ENCODE data around the gene PLEKHB1.
"Not testable (repeated sequence)": the region's sequence is repeated elsewhere in the genome, so short reads cannot be mapped to it uniquely, and the experiment has no call there.

The PLEKHB1 gene

GRCh38 chr11:73648571-73649046 is 2.2 kb downstream of the PLEKHB1 start:
- DNase-seq, result no peak

GRCh38 chr11:73649206-73649605 is 2.8 kb downstream of the PLEKHB1 start:
- DNase-seq, result no peak

- no peak for DNase-seq
Observed at GRCh38 chr11:73650400-73650799, 4.0 kb downstream of the PLEKHB1 start.

- DNase-seq, result no peak
Observed at GRCh38 chr11:73651252-73651651, 4.9 kb downstream of the PLEKHB1 start.

DNA sequence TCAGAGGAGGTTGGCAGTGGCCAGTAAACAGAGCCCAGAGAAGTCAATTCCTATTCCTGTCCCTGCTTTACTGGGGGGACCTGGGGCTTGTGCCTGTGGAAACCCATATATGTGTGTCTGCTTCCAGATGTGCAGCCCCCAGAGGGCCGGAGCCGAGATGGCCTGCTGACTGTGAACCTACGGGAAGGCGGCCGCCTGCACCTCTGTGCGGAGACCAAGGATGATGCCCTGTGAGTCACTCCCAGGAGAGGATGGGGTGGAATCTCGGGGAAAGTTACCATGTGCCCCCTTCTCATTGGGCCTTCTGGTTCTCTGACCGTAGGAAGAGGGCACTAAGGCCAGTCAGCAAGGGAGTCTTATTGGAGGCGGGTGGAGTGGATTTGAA is 5.3 kb downstream of the PLEKHB1 start:
- DNase-seq, result no peak

GRCh38 chr11:73652046-73652730 is 5.8 kb downstream of the PLEKHB1 start:
- no peak for DNase-seq

DNA sequence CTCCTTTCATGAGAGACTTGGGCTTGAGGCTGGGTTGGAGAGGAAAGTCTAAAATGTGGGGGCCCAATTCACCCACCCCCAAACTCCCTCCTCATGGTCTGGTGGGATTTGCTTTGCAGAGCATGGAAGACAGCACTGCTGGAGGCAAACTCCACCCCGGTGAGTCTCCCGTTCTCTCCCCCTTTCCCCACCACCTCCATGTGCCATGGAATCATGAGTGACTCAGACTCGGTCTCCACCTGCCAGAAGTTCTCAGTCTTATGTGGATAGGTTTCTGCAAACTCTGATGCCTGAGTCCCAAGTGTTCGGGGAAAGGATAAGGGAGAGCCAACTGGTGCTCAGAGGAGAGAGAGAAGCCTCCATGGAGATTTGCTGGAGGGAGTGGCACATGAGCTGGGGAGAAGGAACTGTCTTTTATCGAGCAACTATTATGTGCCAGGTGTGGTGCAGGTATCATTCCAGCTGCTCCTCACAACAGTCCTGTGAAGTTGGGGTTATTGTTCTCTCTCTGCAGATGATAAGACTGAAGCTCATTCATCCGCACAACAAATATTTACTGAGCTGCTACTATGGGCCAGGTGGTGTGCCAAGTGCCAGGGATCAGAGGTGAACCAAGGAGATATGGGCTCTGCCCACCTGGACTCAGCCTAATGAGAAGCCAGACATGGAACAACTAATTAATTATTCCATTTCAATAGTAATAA is 6.6 kb downstream of the PLEKHB1 start:
- no peak for DNase-seq

GRCh38 chr11:73653996-73654395 is 7.6 kb downstream of the PLEKHB1 start:
- no peak for DNase-seq

- DNase-seq, result no peak
Observed at GRCh38 chr11:73654482-73655021, 8.2 kb downstream of the PLEKHB1 start.

DNA sequence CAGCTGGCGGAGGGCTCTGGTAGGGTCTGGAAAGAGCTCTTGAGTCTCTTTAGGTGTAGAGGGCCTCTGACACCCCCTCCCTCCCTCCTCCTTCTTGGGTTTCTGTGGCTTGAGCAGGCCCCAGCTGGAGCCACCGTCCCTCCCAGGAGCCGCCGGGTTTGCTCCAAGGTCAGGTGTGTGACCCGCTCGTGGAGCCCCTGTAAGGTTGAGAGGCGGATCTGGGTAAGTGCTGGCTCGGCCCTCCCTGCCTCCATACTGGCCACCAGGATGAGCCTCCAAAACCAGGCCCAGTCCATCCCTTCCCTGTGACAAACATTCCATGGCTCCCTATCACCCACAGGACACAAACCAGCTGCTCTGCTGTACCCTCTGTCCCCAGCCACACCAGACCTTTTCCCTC is 9.3 kb downstream of the PLEKHB1 start:
- no peak for DNase-seq

DNA sequence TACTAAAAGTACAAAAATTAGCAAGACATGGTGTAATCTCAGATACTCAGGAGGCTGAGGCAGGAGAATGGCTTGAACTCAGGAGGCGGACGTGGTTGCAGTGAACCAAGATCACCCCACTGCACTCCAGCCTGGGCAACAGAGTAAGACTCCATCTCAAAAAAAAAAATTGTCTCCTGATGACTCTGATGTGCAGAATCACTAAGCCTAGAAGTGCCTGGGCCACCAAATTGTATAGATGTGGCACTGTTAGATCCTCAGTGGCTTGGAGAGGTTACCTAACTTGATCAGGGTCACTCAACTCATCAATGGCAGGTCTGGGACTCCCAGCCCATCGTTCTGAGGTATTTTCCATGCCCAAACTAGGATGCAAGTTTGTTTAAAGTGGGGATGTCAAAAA is 10.6 kb downstream of the PLEKHB1 start:
- no peak for DNase-seq

- no peak for DNase-seq
Observed at GRCh38 chr11:73659961-73660360, 13.6 kb downstream of the PLEKHB1 start.

GRCh38 chr11:73660497-73661034 is 14.2 kb downstream of the PLEKHB1 start:
- no peak for DNase-seq

DNA sequence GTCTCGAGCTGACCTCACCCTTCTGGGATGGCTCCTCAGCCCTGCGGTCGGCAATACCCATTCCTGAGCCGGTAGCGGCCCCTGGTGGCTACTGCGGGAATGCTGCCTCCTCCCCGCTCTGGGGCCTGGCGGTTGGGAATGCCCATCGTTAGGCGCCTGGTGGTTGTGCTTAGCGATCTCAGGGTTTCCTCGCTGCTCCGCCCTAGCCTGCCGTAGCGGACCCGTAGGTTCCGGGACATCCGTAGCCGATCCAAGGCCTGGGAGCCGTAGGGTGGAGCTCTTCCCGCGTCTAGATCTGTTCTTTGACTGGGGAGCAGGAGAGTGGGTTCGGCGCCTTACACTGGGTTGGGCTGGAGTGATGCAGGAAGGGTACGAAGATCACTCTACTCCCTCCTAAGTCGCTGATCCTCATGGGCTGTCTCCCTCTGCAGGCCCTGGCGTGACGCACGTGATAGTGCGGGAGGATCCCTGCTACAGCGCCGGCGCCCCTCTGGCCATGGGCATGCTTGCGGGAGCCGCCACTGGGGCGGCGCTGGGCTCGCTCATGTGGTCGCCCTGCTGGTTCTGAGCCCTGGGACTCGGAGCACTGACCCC is 14.8 kb downstream of the PLEKHB1 start:
- DNase-seq, result peak; percentile 95

DNA sequence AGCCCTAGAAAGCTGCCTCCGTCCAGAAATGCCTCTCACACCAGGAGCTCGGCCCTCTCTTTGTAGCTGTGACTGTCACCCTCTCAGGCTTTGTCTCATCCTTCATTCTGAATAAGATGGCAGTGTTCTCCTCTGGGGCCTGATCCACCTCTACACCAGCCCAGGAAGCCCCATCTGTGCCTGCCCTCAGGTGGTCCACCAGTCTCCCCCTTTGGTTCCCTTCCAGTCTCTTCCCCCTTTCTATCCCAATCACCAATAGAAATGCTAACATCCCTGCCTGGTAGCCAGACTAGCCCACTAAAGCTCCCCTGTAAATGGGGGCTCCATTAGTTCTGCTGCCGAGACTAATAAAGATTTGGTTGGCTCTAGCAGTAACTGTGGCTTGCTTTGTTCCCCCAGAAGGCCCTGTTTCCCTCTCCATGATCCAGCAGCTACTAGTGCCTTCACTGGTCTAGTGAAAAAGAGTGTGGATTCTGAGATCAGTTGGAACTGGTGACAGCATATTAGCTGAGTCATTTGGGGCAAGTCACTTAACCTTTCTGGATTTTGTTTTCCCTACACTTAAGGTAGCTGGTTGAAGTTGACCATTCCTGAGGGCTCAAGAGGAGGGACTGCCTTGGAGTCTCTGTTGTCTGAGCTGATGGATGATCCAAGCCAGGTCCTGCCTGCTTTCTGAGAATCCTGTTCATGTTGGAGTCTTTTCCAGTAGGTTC is 16.2 kb downstream of the PLEKHB1 start:
- DNase-seq, result no peak

- DNase-seq, result no peak
Observed at GRCh38 chr11:73663604-73664495, 17.5 kb downstream of the PLEKHB1 start.

DNA sequence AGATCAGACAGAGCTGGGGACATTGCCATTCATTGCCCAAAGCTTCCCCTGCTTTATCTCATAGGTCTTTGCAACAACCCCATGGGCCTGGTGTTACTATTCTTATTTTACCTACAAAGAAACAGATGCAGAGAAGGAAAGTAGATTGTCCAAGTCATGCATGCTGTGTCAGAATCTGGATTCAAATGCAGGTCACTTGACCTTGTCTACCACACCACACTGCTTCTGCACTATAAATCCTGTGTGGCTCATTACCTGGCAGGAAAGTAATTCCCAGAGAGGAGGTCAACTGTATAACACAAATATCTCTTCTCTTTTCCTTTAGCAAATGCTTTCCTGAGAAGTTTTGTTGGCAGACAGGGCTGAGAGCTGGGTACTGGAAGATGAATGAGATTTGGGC is 18.5 kb downstream of the PLEKHB1 start:
- no peak for DNase-seq

- no peak for DNase-seq
Observed at GRCh38 chr11:73667891-73668290, 21.5 kb downstream of the PLEKHB1 start.

DNA sequence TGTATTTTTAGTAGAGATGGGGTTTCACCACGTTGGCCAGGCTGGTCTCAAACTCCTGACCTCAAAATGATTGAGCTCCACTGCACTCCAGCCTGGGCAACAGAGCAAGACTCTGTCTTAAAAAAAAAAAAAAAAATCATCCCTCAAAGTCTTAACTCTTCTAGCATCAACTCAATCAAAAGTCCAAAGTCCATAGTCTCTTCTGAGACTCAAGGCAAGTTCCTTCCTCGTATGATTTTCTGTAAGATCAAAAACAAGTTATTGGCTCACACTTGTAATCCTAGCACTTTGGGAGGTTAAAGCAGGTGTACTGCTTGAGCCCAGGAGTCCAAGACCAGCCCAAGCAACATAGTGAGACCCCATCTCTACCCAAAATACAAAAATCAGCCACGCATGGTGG is 24.4 kb downstream of the PLEKHB1 start:
- no peak for DNase-seq

- DNase-seq, result no peak
Observed at GRCh38 chr11:73671701-73672100, 25.3 kb downstream of the PLEKHB1 start.

GRCh38 chr11:73676552-73676951 is 30.2 kb downstream of the PLEKHB1 start:
- not testable (repeated sequence) for DNase-seq

DNA sequence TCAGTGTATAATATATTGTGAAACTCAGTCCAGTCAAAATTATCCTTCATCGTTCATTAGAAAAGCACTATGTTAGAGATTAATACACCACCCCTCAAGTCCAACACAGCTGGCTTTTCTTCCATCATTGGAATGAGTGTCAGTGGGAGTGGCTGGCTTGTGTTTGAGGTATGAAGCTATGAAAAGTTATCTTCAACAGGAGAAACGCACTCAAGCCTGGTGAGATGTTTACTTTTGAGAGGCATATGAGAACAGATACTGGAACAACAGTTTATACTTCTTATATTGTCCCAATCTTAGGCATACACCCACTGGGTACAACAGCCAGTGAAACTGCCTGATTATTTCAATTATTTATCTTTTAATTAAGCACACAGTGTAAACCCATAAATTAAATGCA is 34.3 kb downstream of the PLEKHB1 start:
- DNase-seq, result no peak
